LNCaP clone FGC (cell line): ENCODE results near the gene SLC16A8.

Source experiments
- DNase-seq: peaks from one replicate; pipeline ENCODE4 v3.0.0-alpha.2; 2011; ENCODE audit warnings: low read depth
- H3K4me3 ChIP-seq: 2 replicates; pipeline ENCODE4 v1.5.1; 2011; ENCODE audit warnings: mild to moderate bottlenecking, low read depth, low read length, control low read depth
- CTCF ChIP-seq: IDR thresholded peaks from 2 replicates; pipeline ENCODE4 v1.5.1; 2012; ENCODE audit warnings: mild to moderate bottlenecking; ENCODE audit not compliant: control insufficient read depth, insufficient read depth; ENCODE audit errors: extremely low read depth

SLC16A8 gene

GRCh38 chr22:38112381-38112780, 28.4 kb upstream of the SLC16A8 start:
- TF ChIP-seq CTCF = no peak
- no peak overlapping the region for H3K4me3 ChIP-seq
- no peak for DNase-seq

DNA sequence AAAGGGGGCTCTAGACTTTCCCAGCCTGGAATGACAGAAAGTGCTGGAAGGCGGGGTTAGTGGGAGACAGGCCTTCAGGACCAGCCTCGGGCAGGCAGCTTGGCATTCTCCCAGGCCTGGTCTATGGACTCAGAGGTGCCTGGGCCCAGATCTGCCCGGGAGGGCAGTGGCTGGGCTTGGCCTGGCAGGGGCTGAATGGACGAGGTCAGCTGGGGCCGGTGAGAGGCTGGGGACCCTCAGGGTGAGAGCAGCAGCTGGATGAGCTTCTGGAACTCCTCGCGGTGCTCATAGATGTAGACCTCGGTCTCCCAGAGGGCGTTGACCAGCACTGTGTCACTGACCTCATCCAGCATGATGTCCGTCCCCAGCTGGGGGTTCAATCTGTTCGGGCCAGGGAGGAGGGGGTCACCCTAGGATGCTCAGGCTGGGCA, 28.0 kb upstream of the SLC16A8 start:
- no peak for TF ChIP-seq CTCF
- DNase-seq = no peak
- H3K4me3 ChIP-seq = no peak overlapping the region

DNA sequence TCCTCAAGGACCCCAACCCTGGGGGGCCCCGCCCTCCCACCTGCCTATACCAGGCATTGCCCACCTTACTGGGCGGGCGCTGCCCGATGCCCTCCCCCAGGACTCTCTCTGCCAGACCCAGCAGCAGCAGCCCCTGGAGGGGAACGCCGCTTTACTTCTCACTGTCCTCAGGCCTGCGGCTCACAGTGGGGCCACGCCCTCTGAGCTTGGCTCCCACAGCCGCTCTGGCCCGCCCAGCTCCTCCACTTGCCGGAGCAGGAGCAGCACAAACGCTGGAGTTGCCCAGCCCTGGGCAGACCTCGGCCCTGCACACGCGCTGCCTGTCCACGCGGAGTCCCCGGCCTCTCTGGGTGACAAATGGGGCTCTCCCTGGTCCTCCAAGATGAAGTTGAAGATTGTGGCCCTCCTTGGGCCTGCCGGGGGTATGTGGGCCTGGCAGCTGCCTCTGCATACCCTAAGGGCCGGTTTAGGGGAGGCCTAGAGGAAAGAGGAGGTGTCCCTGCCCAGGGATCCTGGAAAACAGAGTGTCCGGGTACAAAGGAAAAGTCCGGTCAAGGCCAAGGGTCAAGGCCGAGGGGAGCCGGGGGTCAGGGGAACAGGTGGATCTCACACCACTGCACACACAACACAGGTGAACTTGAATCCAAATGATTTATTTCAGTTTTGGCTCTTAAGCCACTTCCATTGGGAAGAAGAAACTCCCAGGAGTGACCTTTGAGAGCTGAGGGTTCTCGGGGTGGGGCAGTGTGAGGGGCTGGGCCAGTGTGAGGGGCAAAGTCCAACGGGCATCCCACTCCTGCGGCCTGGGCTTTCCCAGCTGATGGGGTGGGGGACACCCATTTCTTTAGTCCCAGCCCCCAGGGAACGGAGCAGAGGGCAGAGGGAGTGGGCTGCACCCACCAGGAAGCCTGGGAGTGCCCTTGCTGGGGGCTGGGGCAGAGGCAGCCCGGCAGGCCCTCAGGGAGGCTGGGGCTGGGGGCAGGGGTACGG, 27.2 kb upstream of the SLC16A8 start:
- no peak overlapping the region for H3K4me3 ChIP-seq
- TF ChIP-seq CTCF = no peak

DNA sequence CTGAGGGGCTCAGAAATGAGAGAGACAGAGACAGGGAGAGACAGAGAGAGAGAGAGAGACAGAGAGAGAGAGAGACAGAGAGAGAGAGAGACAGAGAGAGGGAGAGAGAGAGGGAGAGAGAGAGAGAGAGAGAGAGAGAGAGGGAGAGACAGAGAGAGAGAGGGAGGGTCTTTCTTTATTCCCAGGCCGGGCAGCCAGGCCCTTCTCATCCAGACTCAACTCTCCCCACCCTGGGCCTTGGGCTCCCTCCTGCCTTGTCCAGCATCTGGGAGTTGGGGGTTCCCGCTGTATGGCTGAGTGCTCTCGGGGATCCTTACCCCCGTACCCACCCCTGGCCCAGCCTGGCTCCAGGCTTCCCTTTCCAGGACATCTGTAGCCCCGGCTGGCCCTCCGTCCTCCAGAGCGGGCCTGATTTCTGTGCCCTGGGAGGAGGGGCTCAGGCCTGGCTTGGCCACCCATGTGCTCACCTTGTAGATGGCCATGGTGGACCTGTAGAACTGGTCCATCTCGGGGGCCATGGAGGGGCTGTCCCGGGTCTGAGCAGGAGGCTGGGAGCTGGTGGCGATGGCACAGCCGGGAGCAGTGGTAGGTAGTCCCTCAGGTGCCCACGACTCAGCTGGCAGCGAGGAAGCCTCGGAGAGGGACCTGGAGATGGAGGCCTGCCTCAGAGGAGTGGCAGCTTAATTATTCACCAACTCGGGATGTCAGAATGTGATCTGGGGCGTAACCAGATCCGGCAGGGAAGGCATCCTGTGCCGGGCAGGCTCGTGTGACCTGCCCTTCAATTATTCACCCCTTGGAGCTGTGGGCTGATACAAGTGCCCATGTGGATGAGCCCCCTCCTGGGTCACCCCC, 26.3 kb upstream of the SLC16A8 start, which contains the start of gene BAIAP2L2:
Gene BAIAP2L2, minus strand, starts transcription at position 677 of the 855 bp plus-strand sequence. Its CDS starts 159 bp downstream, at position 518.
- no peak within 1 kb of the TSS for H3K4me3 ChIP-seq
- TF ChIP-seq CTCF = no peak
- DNase-seq = no peak

More for the DNA sequence above, 27.2 kb upstream of the SLC16A8 start:
- DNase-seq = no peak

DNA sequence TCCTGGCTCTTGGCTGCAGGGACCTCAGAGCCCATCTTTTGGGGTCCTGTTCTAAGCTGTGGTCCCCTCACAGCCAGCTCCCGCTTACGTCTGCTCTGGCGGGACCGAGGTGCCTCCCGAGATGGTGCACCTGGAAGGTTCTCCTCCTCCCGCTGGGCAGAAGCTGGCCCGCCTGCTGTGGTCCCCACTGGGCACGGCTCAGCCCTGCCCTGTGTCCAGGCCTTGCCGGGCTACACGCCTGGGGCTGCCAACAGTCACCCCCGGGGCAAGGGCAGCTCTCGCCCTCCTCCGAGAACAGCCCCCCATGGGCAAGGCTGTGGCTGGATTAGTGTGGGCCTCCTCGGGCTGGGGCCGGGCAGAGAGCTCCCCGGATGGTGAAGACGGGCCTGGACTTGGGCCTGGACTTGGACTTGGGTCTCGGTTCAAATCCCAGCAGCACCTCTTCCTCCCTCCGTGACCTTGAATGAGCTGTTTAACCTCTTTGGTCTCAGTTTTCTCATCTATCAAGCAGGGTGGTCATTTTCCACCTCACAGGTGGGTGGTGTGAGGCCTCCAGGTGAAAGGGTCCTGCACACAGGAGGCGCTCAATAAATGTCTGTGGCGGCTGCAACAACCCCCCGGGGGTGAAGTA, 25.5 kb upstream of the SLC16A8 start:
- no peak overlapping the region for H3K4me3 ChIP-seq
- TF ChIP-seq CTCF = no peak
- DNase-seq = no peak

GRCh38 chr22:38108561-38109319, 24.8 kb upstream of the SLC16A8 start:
- H3K4me3 ChIP-seq = no peak overlapping the region
- TF ChIP-seq CTCF = no peak

More at GRCh38 chr22:38108561-38109319, 24.8 kb upstream of the SLC16A8 start:
- no peak for DNase-seq
